ENCODE data around the gene OR11H7.
"Not testable (repeated sequence)": the region's sequence is repeated elsewhere in the genome, so short reads cannot be mapped to it uniquely, and the experiment has no call there.

Gene OR11H7

DNA sequence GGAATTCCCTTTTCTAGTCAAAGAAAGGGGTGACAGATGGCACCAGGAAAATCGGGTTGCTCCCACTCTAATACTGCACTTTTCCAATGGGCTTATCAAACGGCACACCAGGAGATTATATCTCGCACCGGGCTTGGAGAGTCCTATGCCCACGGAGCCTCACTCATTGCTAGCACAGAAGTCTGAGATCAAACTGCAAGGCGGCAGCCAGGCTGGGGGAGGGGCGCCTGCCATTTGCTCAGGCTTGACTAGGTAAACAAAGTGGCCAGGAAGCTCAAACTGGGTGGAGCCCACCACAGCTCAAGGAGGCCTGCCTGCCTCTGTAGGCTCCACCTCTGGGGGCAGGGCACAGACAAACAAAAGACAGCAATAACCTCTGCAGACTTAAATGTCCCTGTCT lies 51.5 kb downstream of the OR11H7 start:
- not testable (repeated sequence) for DNase-seq

All from activated CD8-positive, alpha-beta memory T cell treated with anti-CD3 and anti-CD28 coated beads for 24 hours (primary cell).